Activated CD8-positive, alpha-beta T cell treated with anti-CD3 and anti-CD28 coated beads for 36 hours (primary cell): ENCODE measurements around the gene LTK. TPM values are rescaled to one million over a fixed set of nuclear protein-coding genes. Genes with fewer than 3 reads are reported as not detected.

Experiments used
- ATAC-seq: fragments of 200-7000 bp; cut with Tn5 transposase; one replicate; pipeline ENCODE4 v1.10.0; 2021; ENCODE audit warnings: mild to moderate bottlenecking, moderate library complexity
- CTCF ChIA-PET: fragments of 350-600 bp; sonication (Branson Sonifier 250); formaldehyde crosslinking; loops from one replicate; lab custom pipeline; 2021; ENCODE audit warnings: antibody characterized with exemption; lab: Charles Lee
- POLR2A ChIA-PET: fragments of 350-600 bp; sonication (Branson Sonifier 250); formaldehyde crosslinking; loops from one replicate; lab custom pipeline; 2021; ENCODE audit warnings: antibody characterized with exemption; lab: Charles Lee
- DNase-seq: peaks from one replicate; pipeline ENCODE4 v3.0.0-alpha.2; 2020
- H3K27ac Mint-ChIP-seq: one replicate; pipeline ENCODE4 v1.8.0; 2021; ENCODE audit warnings: mild to moderate bottlenecking, mixed read lengths
- H3K27me3 Mint-ChIP-seq: one replicate; pipeline ENCODE4 v1.8.0; 2021; ENCODE audit warnings: mixed read lengths
- H3K36me3 Mint-ChIP-seq: one replicate; pipeline ENCODE4 v1.8.0; 2021; ENCODE audit warnings: low read depth, mixed read lengths
- H3K4me1 Mint-ChIP-seq: one replicate; pipeline ENCODE4 v1.8.0; 2021; ENCODE audit warnings: low read depth, mixed read lengths
- H3K4me3 Mint-ChIP-seq: one replicate; pipeline ENCODE4 v1.8.0; 2021; ENCODE audit warnings: mild to moderate bottlenecking, moderate library complexity, mixed read lengths
- H3K9me3 Mint-ChIP-seq: one replicate; pipeline ENCODE4 v1.8.0; 2021; ENCODE audit warnings: mixed read lengths
- intact Hi-C: fragments of 100-400 bp; cut with micrococcal nuclease; formaldehyde crosslinking; loops from one replicate; pipeline ENCODE4 v1.10.0; 2022
- total RNA-seq, 2 experiments: library from RNA; stranded (reverse); gene quantifications; one replicate each; pipeline ENCODE4 v1.2.3, GENCODE V29; 2021
- TF ChIP-seq, protein P1 (sequence below): fragments of 200-600 bp; IDR thresholded peaks from one replicate; pipeline ENCODE4 v1.8.0; 2022; ENCODE audit warnings: antibody characterized with exemption, mild to moderate bottlenecking

LTK gene
- total RNA-seq, 2 experiments from 2014 or later: 0.81 to 0.83 TPM

DNA sequence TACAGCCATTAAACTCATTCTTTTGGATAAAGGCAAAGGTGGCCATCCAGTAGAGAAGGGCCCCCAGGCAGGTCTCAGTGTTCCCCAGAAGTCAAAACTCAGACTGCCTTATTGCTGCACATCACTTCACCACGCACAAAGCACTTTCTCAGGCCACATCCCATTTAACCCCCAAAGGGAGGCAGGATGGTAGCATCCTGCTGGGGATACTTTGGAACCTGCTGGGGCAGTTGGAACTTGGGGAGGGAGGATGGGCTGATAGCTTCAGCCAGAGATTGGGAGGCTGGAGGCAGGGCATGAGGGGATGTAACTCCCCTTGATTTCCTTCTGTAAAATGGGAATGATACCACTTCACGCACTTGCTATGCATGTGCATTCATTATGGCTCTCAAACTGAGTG lies 15.0 kb downstream of the LTK start:
- TF ChIP-seq, protein P1, sequence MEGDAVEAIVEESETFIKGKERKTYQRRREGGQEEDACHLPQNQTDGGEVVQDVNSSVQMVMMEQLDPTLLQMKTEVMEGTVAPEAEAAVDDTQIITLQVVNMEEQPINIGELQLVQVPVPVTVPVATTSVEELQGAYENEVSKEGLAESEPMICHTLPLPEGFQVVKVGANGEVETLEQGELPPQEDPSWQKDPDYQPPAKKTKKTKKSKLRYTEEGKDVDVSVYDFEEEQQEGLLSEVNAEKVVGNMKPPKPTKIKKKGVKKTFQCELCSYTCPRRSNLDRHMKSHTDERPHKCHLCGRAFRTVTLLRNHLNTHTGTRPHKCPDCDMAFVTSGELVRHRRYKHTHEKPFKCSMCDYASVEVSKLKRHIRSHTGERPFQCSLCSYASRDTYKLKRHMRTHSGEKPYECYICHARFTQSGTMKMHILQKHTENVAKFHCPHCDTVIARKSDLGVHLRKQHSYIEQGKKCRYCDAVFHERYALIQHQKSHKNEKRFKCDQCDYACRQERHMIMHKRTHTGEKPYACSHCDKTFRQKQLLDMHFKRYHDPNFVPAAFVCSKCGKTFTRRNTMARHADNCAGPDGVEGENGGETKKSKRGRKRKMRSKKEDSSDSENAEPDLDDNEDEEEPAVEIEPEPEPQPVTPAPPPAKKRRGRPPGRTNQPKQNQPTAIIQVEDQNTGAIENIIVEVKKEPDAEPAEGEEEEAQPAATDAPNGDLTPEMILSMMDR: no peak
- Mint-ChIP-seq H3K9me3 (no peaks in the 10 kb centered on the region), H3K4me1 (peaks cover 20% of the 10 kb centered on the region), H3K36me3 (no peaks in the 10 kb centered on the region), H3K27me3 (peaks cover 71% of the 10 kb centered on the region), H3K27ac (no peak overlapping the region), H3K4me3 (no peak overlapping the region)
- DNase-seq (no peak), ATAC-seq (no peak)
- intact Hi-C loops: no loop called here
- CTCF ChIA-PET: interaction anchor here (4.7 kb wide), 1 partner anchor 33 kb away, joined by 20 read pairs; no protein-coding TSS in a partner anchor
- POLR2A ChIA-PET: interaction anchor here (1.5 kb wide), 1 partner anchor 20 kb away, joined by 3 read pairs; no protein-coding TSS in a partner anchor

DNA sequence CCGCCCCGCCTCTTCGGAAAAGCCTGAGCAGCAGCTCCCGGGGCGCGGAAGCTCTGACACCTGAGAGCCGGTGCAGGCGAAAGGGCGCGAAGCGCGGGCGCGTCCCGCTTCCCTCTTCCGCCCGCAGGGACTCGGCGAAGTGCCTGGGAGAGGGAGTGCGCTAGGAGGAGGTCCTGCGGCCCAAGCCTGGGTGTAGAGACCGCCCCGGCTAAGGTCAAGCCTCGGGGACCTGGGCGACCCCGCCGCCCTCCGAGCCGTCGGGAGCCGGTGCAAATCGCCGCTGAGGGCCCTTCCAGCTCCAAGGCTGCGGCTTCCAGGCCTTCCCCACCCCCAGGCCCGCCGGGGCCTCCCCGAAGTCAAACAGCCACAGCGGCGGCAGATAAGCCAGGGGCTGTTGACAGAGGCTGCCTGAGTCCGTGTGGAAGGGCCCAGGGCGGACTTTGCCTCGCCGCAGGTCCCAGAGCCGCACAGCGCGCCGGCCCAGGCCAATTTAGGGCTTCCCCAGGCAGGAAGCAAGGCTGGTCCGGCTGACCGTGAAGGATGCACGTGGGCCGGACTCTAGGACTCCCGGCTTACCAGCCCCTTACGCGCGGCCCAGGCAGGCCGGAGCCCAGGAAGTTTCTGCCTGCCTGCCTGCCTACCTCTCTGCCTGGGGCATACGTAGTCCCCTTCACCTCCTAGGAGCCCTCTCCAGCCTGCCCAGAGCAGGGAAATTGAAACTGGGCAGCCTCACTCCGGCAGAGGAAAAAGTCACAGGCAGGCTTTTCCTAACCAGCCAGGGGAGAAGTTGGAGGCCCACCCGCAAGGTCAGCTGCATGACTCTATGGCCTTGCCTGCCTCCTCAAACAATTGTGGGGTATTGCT lies 17.7 kb downstream of the LTK start:
- no peak for DNase-seq
- intact Hi-C loops: no loop called here
- Mint-ChIP-seq H3K36me3 (no peaks in the 10 kb centered on the region), H3K27me3 (peaks cover 63% of the 10 kb centered on the region), H3K4me3 (peak overlapping the region; percentile 65), H3K4me1 (peaks cover 24% of the 10 kb centered on the region), H3K9me3 (no peaks in the 10 kb centered on the region), H3K27ac (no peak overlapping the region)
- no peak for ATAC-seq
- TF ChIP-seq, protein P1: no peak
- ChIA-PET CTCF (interaction anchor here (0.7 to 4.7 kb wide), 4 partner anchors 15 to 62 kb away, joined by 3 to 20 read pairs (median 3); no protein-coding TSS in a partner anchor), POLR2A (interaction anchor here (1.0 to 1.6 kb wide), 5 partner anchors 9 to 48 kb away, joined by 3 to 6 read pairs (median 3); partner anchors contain the start of gene RPAP1)

DNA sequence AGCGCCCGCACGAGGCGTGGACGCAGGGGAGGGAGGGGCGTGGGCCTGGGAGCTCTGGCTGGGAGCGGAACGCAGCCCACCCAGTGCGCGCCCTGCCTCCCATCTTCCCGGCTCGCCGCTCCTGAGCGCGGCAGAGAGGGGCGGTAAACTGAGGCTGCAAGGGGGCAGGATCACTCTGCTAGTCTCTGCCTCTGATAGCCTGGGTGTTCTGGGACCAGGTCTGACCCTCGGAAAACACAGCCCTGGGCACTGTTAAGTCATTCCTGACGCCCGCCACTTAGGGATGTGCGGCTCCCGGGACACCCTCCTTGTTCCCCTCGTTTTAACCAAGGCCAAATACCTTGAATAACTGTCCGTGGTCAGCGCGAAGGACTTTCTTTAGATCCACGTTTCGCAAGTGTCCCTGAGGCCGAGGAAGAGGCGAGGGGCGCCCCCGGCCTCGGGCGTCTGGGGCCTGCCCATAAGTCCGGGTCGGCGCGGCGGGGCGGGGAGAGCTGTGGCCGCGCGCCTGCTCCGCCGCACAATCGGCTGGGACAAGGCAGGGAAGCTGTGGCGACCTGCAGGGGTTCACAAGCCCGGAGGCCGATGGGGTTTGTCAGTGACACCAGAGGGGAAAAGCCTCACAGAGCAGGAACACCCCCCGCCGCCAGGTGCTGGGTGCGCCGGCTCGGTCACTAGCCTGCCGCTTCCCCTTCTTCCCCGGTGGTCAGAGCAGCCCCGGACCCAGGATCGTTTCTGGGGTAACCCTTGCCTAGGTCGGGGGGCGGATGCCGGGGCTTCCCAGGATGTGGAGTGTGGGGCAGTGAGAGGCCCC lies 18.5 kb downstream of the LTK start:
- Mint-ChIP-seq H3K4me1 (peaks cover 28% of the 10 kb centered on the region), H3K27ac (no peak overlapping the region), H3K36me3 (no peaks in the 10 kb centered on the region), H3K9me3 (no peaks in the 10 kb centered on the region), H3K4me3 (peak overlapping the region; percentile 65), H3K27me3 (peaks cover 57% of the 10 kb centered on the region)
- ATAC-seq (no peak), DNase-seq (peak; percentile 64)
- ChIA-PET CTCF (interaction anchor here (0.7 to 4.7 kb wide), 2 partner anchors 16 to 29 kb away, joined by 3 to 20 read pairs; no protein-coding TSS in a partner anchor), POLR2A (interaction anchor here (1.0 to 1.6 kb wide), 3 partner anchors 8 to 49 kb away, joined by 3 to 6 read pairs (median 3); partner anchors contain the start of gene RPAP1)
- TF ChIP-seq, protein P1: no peak
- intact Hi-C loops: no loop called here

DNA sequence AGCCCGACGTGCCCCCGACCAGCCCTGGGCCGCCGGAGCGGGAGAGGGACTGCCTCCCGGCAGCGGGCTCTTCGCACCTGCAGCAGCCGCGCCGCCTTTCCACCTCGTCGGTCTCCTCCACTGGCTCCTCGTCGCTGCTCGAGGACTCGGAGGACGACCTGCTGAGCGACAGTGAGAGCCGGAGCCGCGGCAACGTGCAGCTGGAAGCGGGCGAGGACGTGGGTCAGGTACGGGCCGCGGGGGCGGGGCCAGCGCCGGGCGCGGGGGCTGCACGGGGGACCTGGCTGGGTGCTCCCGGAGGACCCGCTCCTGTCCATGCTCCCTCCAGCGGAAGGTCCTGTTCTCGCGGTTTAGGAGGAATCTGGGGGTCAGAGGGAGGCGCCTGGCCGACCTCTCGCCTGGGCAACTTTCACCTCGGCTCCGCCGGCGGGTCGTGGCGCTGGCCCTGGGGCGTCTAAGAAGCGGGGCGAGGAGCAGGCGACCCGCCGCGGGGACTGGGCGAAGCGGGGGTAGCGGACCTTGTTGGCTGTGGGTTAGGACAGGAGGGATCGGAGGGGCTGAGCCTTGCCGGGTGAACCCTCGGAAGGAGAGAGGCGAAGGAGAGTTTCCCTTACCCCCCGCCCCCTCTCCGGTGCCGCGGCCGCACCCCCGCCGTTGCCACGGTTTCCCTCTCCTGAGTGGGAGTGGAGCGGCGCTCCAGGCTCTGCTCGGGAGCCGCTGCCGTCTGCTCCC lies 19.3 kb downstream of the LTK start:
- peak overlapping the region; percentile 65 for H3K4me3 Mint-ChIP-seq
- no peak overlapping the region for H3K27ac Mint-ChIP-seq
- intact Hi-C loops: no loop called here
- H3K9me3 Mint-ChIP-seq: no peaks in the 10 kb centered on the region
- peaks cover 51% of the 10 kb centered on the region for H3K27me3 Mint-ChIP-seq
- CTCF ChIA-PET: no interaction called here
- POLR2A ChIA-PET: interaction anchor here (0.9 to 1.5 kb wide), 2 partner anchors 11 to 23 kb away, joined by 3 to 4 read pairs; no protein-coding TSS in a partner anchor
- DNase-seq (peak; percentile 63), ATAC-seq (peak; percentile 5)
- TF ChIP-seq, protein P1: no peak
- peaks cover 33% of the 10 kb centered on the region for H3K4me1 Mint-ChIP-seq
- H3K36me3 Mint-ChIP-seq: no peaks in the 10 kb centered on the region
